Mucosa of gallbladder (tissue), 1 donor: Measurements from ENCODE around the gene HCN2. TPM values are rescaled to one million over a fixed set of nuclear protein-coding genes. Genes with fewer than 3 reads are reported as not detected.
"Not testable (repeated sequence)": the region's sequence is repeated elsewhere in the genome, so short reads cannot be mapped to it uniquely, and the experiment has no call there.

Source experiments
- DNase-seq: peaks from one replicate; pipeline ENCODE4 v3.0.0-alpha.2; 2020; ENCODE audit warnings: low spot score
- total RNA-seq: library from RNA; stranded (reverse); gene quantifications from one replicate; pipeline ENCODE4 v1.2.1, GENCODE V29; 2021
- donor health status: DM: no; HTN: no; CAD: no.

HCN2 gene
- total RNA-seq, 1 donor from 2014 or later = 0.40 TPM

- DNase-seq = not testable (repeated sequence)
Measured at GRCh38 chr19:603779-604178, 14.1 kb downstream of the HCN2 start.

- DNase-seq = no peak
Measured at GRCh38 chr19:604355-604754, 14.7 kb downstream of the HCN2 start.

- not testable (repeated sequence) for DNase-seq
Measured at GRCh38 chr19:605061-605971, 15.6 kb downstream of the HCN2 start.

GRCh38 chr19:607301-608154 is 17.8 kb downstream of the HCN2 start:
- no peak for DNase-seq

GRCh38 chr19:608155-609003 is 18.7 kb downstream of the HCN2 start:
- DNase-seq = no peak

GRCh38 chr19:609004-609346 is 19.3 kb downstream of the HCN2 start:
- DNase-seq = peak; percentile 50

GRCh38 chr19:610071-610800 is 20.6 kb downstream of the HCN2 start:
- DNase-seq = no peak

- peak; percentile 21 for DNase-seq
Measured at GRCh38 chr19:610801-611480, 21.3 kb downstream of the HCN2 start.

- no peak for DNase-seq
Measured at GRCh38 chr19:611481-611868, 21.8 kb downstream of the HCN2 start.

- DNase-seq = no peak
Measured at GRCh38 chr19:612941-613340, 23.3 kb downstream of the HCN2 start.

GRCh38 chr19:613732-614567 is 24.3 kb downstream of the HCN2 start:
- DNase-seq = no peak

- DNase-seq = no peak
Measured at GRCh38 chr19:615619-616018, 25.9 kb downstream of the HCN2 start.

GRCh38 chr19:616062-616700 is 26.5 kb downstream of the HCN2 start:
- no peak for DNase-seq

- no peak for DNase-seq
Measured at GRCh38 chr19:616747-617526, 27.3 kb downstream of the HCN2 start.

- no peak for DNase-seq
Measured at GRCh38 chr19:617551-618246, 28.0 kb downstream of the HCN2 start.

GRCh38 chr19:618247-618619 is 28.6 kb downstream of the HCN2 start:
- no peak for DNase-seq

GRCh38 chr19:618674-619285 is 29.1 kb downstream of the HCN2 start:
- no peak for DNase-seq
